HPDE6-E6E7 (cell line): Measurements from ENCODE around the gene TRAPPC2L.

Experiments used
- DNase-seq: peaks from one replicate; pipeline ENCODE4 v3.0.0; 2011; ENCODE audit warnings: missing footprints; ENCODE audit errors: extremely low spot score

Gene TRAPPC2L

GRCh38 chr16:88909431-88910210 is 52.7 kb downstream of the TRAPPC2L start:
- DNase-seq: no peak

- no peak for DNase-seq
These were observed 53.6 kb downstream of the TRAPPC2L start for GRCh38 chr16:88910284-88911135.

DNA sequence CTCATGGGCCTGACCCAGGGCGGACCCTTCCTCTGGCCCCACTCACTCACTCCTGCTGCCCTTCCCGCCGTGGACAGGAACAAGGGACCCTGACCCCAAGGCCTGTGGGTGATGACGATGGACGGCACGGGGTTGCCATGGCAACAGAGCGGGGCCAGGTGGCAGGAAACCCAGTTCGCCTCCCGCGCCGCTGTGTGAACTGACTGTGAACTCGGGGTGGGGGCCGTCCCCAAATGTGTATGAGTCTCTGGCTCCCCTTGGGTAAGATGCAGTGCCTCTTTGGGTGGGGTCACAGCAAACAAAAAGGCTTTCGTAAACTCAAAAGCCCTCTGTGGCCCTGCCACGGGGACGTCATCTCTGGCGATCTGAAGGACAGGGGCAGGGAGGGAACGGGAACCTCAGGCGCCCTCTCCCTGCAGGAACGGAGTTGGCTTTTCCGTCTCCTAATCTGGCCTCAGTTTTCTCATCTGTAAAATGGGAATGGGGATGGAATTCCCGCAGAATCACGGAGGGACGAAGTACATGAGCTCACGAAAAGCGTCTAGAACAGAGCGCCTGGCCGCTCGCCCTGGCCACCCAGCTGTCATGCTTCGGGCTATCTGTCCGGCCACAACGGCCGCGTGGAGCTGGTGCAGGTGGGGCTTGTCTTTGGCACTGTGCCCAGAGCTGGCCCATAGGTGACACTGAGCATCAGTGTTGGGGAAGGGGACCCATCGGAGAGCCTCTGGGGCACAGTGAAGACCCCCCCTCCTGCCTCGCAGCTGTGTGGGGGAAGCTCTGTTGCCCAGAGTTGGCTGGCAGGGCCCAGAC is 54.4 kb downstream of the TRAPPC2L start:
- no peak for DNase-seq

GRCh38 chr16:88911946-88912310 is 55.0 kb downstream of the TRAPPC2L start:
- no peak for DNase-seq
